SK-N-SH (cell line): Measurements from ENCODE around the gene RGMA. TPM values are rescaled to one million over a fixed set of nuclear protein-coding genes. Genes with fewer than 3 reads are reported as not detected.
A peak's percentile ranks its signal among the peaks of the same experiment; 100 is the strongest.

Source experiments
- CTCF ChIA-PET: fragments of 300-600, 350-600 bp; formaldehyde crosslinking; extraction: SDS; loops from one replicate; lab custom pipeline; 2021; lab: Yijun Ruan, JAX
- POLR2A ChIA-PET: fragments of 350-600 bp; sonication (Branson Sonifier 250); formaldehyde crosslinking; extraction: SDS; loops from one replicate; lab custom pipeline; 2020; ENCODE audit warnings: antibody characterized with exemption, inconsistent platforms; lab: Yijun Ruan, JAX
- DNase-seq: peaks from one replicate; pipeline ENCODE4 v3.0.0; 2012
- H2AFZ ChIP-seq: fragments of 200-600 bp; sonication (generic); 2 replicates; pipeline ENCODE4 v1.8.1; 2016; ENCODE audit warnings: antibody characterized with exemption, mild to moderate bottlenecking, low read depth
- H3F3A ChIP-seq: fragments of 200-600 bp; sonication (generic); replicated peaks from 2 replicates; pipeline ENCODE3; 2016; ENCODE audit warnings: antibody characterized with exemption, mild to moderate bottlenecking; ENCODE audit not compliant: insufficient read depth
- H3K27ac ChIP-seq, 2 experiments: fragments of 200-500 bp in 1 of 2; fragments of 200-600 bp in 1 of 2; sonication (Bioruptor generic) in 1 of 2; sonication (generic), shearing (Covaris generic) in 1 of 2; 2 replicates each; pipeline versions ENCODE4 v1.5.1 to v1.6.1; 2014 to 2016; ENCODE audit warnings: low read depth in 2 of 2, inconsistent platforms in 1 of 2, low read length in 1 of 2, mild to moderate bottlenecking in 1 of 2, mixed read lengths in 1 of 2
- H3K27me3 ChIP-seq: fragments of 200-600 bp; sonication (generic), shearing (Covaris generic); 2 replicates; pipeline ENCODE4 v1.6.1; 2016; ENCODE audit warnings: mixed run types; ENCODE audit not compliant: insufficient read depth
- H3K36me3 ChIP-seq, 2 experiments: fragments of 200-500 bp in 1 of 2; fragments of 200-600 bp in 1 of 2; sonication (Bioruptor generic) in 1 of 2; sonication (generic) in 1 of 2; replicated peaks in 1 of 2; 2 replicates each; pipeline versions ENCODE3 to v1.5.1; 2014 to 2016; ENCODE audit warnings: low read length in 1 of 2, mild to moderate bottlenecking in 1 of 2; ENCODE audit not compliant: insufficient read depth in 2 of 2, control insufficient read depth in 1 of 2
- H3K4me1 ChIP-seq, 2 experiments: fragments of 200-500 bp in 1 of 2; fragments of 200-600 bp in 1 of 2; sonication (Bioruptor generic) in 1 of 2; sonication (generic), shearing (Covaris generic) in 1 of 2; 2 replicates each; pipeline versions ENCODE4 v1.5.1 to v1.6.1; 2014 to 2016; ENCODE audit warnings: low read depth in 1 of 2, low read length in 1 of 2, mixed run types in 1 of 2; ENCODE audit not compliant: insufficient read depth in 2 of 2, control insufficient read depth in 1 of 2
- H3K4me2 ChIP-seq: fragments of 200-600 bp; sonication (generic), shearing (Covaris generic); 2 replicates; pipeline ENCODE4 v1.6.1; 2017; ENCODE audit warnings: mixed run types
- H3K4me3 ChIP-seq, 2 experiments: fragments of 200-500 bp in 1 of 2; fragments of 200-600 bp in 1 of 2; sonication (Bioruptor generic) in 1 of 2; sonication (generic), shearing (Covaris generic) in 1 of 2; 2 replicates each; pipeline versions ENCODE4 v1.5.1 to v1.8.1; 2014 to 2016; ENCODE audit warnings: low read depth in 2 of 2, inconsistent platforms in 1 of 2, low read length in 1 of 2, mild to moderate bottlenecking in 1 of 2, mixed read lengths in 1 of 2, moderate library complexity in 1 of 2
- H3K79me2 ChIP-seq: fragments of 200-600 bp; sonication (generic); 2 replicates; pipeline ENCODE4 v1.8.1; 2017; ENCODE audit warnings: mild to moderate bottlenecking; ENCODE audit not compliant: insufficient read depth
- H3K9ac ChIP-seq: fragments of 200-600 bp; sonication (generic); 2 replicates; pipeline ENCODE4 v1.6.1; 2017; ENCODE audit warnings: mixed run types
- H3K9me2 ChIP-seq: fragments of 200-600 bp; sonication (generic); 2 replicates; pipeline ENCODE4 v1.6.1; 2017; ENCODE audit warnings: mixed run types
- H3K9me3 ChIP-seq: fragments of 200-600 bp; sonication (generic); 2 replicates; pipeline ENCODE4 v1.6.1; 2017; ENCODE audit warnings: mixed run types, mild to moderate bottlenecking, moderate library complexity
- H4K20me1 ChIP-seq: fragments of 200-600 bp; sonication (generic); 2 replicates; pipeline ENCODE4 v1.6.1; 2017; ENCODE audit warnings: mild to moderate bottlenecking, mixed run types; ENCODE audit not compliant: insufficient read depth
- CHD2 ChIP-seq: fragments of 150-350 bp; IDR thresholded peaks from 2 replicates; pipeline ENCODE4 v1.6.1; 2018; ENCODE audit warnings: low read length; ENCODE audit not compliant: partially characterized antibody
- CTCF ChIP-seq: fragments of 200-600 bp; sonication (generic); IDR thresholded peaks from 2 replicates; pipeline ENCODE4 v1.6.1; 2017; ENCODE audit warnings: antibody characterized with exemption, mild to moderate bottlenecking, moderate library complexity
- EP300 ChIP-seq, 2 experiments: IDR thresholded peaks; 2 replicates each; pipeline versions ENCODE4 v1.4.0 to v1.6.1; 2012; ENCODE audit warnings: borderline replicate concordance in 1 of 2, low read depth in 1 of 2, low read length in 1 of 2
- EZH2phosphoT487 ChIP-seq: fragments of 200-600 bp; sonication (generic); IDR thresholded peaks from 2 replicates; pipeline ENCODE4 v1.6.1; 2017; ENCODE audit warnings: low read depth, mixed run types, mild to moderate bottlenecking, antibody characterized with exemption, moderate library complexity, borderline replicate concordance
- FOSL2 ChIP-seq: IDR thresholded peaks from 2 replicates; pipeline ENCODE4 v1.4.0; 2012; ENCODE audit warnings: low read depth, mild to moderate bottlenecking, moderate library complexity, borderline replicate concordance
- GABPA ChIP-seq: IDR thresholded peaks from 2 replicates; pipeline ENCODE4 v1.4.0; 2012; ENCODE audit warnings: low read depth, mild to moderate bottlenecking
- MAX ChIP-seq: IDR thresholded peaks from 2 replicates; pipeline ENCODE4 v1.4.0; 2012; ENCODE audit warnings: low read depth
- NFIC ChIP-seq: IDR thresholded peaks from 2 replicates; pipeline ENCODE4 v1.4.0; 2012; ENCODE audit warnings: borderline replicate concordance
- NRF1 ChIP-seq: IDR thresholded peaks from 2 replicates; pipeline ENCODE4 v1.6.1; 2012; ENCODE audit warnings: low read depth, mild to moderate bottlenecking, low read length
- RAD21 ChIP-seq: IDR thresholded peaks from 2 replicates; pipeline ENCODE4 v1.6.1; 2012; ENCODE audit warnings: mild to moderate bottlenecking, low read length
- SMC3 ChIP-seq: IDR thresholded peaks from 2 replicates; pipeline ENCODE4 v1.6.1; 2012; ENCODE audit warnings: low read depth, low read length, improper control_type of control experiment
- TEAD4 ChIP-seq: IDR thresholded peaks from 2 replicates; pipeline ENCODE4 v1.4.0; 2012; ENCODE audit warnings: mild to moderate bottlenecking, borderline replicate concordance; ENCODE audit not compliant: insufficient read depth
- USF1 ChIP-seq: IDR thresholded peaks from 2 replicates; pipeline ENCODE4 v1.4.0; 2012; ENCODE audit warnings: low read depth, borderline replicate concordance
- USF2 ChIP-seq: fragments of 150-350 bp; IDR thresholded peaks from 2 replicates; pipeline ENCODE4 v1.6.1; 2017; ENCODE audit warnings: antibody characterized with exemption, low read length, low read depth, borderline replicate concordance
- WGBS: methylation state at CpG from one replicate; pipeline ENCODE4 v1.1.6; 2017; ENCODE audit warnings: low lambda C conversion rate; 5-methylcytosine and 5-hydroxymethylcytosine counted together
- polyA plus RNA-seq, 3 experiments: library from polyadenylated mRNA; depleted of rRNA; stranded (reverse); fragments of >200 nt; gene quantifications; 2 replicates each; pipeline ENCODE4 v1.2.3, GENCODE V29; 2012

Gene RGMA
- polyA plus RNA-seq, 1 of the 3 experiments (the other 2 are of a cell fraction), result 1.5 TPM

GRCh38 chr15:93007994-93008393 lies 81.0 kb downstream of the RGMA start (continued):
- TF ChIP-seq USF2, result no peak

- Histone ChIP-seq H4K20me1 (peaks cover 7% of the 10 kb centered on the region; the same call in 1 of the 2 replicates), H3K4me3 (no peak overlapping the region), H2AFZ (no peak overlapping the region), H3F3A (peaks cover 30% of the 10 kb centered on the region), H3K27ac (no peak overlapping the region), H3K36me3 (peaks cover 93 to 95% of the 10 kb centered on the region in 2 experiments), H3K4me1 (no peaks in the 10 kb centered on the region), H3K79me2 (peaks cover 54% of the 10 kb centered on the region), H3K9ac (no peak overlapping the region), H3K27me3 (no peaks in the 10 kb centered on the region), H3K9me3 (no peaks in the 10 kb centered on the region), H3K9me2 (no peaks in the 10 kb centered on the region), H3K4me2 (no peak overlapping the region)
- DNase-seq, result no peak
- WGBS, result 84% methylated on average over 4 of the region's 4 CpGs
- ChIA-PET CTCF (interaction anchor here (0.6 kb wide), 1 partner anchor 1258 kb away, joined by 3 read pairs; no protein-coding TSS in a partner anchor), POLR2A (no interaction called here)
- no peak for TF ChIP-seq FOSL2
- TF ChIP-seq NRF1, result no peak
- no peak for TF ChIP-seq TEAD4
- no peak for TF ChIP-seq NFIC
- no peak for TF ChIP-seq RAD21
- no peak for TF ChIP-seq EZH2phosphoT487
- TF ChIP-seq SMC3, result no peak
- TF ChIP-seq GABPA, result no peak
- no peak for TF ChIP-seq EP300 (IDR thresholded peaks at IDR 0.05; ENCODE audit: borderline replicate concordance in 1 of 2, low read depth in 1 of 2, low read length in 1 of 2)
- TF ChIP-seq MAX, result no peak
- TF ChIP-seq CHD2, result no peak
These were observed 83.9 kb downstream of the RGMA start for GRCh38 chr15:93005133-93005532.

- no peaks in the 10 kb centered on the region for H3K9me2 ChIP-seq
- ChIA-PET POLR2A (interaction anchor here (0.9 kb wide), 1 partner anchor 16 kb away, joined by 3 read pairs; no protein-coding TSS in a partner anchor), CTCF (interaction anchor here (0.6 to 1.5 kb wide), 3 partner anchors 16 to 26 kb away, joined by 3 read pairs; no protein-coding TSS in a partner anchor)
- 95% methylated on average over 2 of the region's 2 CpGs for WGBS
- H3K4me1 ChIP-seq, result no peaks in the 10 kb centered on the region
- DNase-seq, result no peak
- peaks cover 91 to 92% of the 10 kb centered on the region in 2 experiments for H3K36me3 ChIP-seq
- H3K9me3 ChIP-seq, result no peaks in the 10 kb centered on the region
- no peak overlapping the region for H3K4me3 ChIP-seq
- no peaks in the 10 kb centered on the region for H3K27me3 ChIP-seq
- H3K4me2 ChIP-seq, result no peak overlapping the region
- peaks cover 58% of the 10 kb centered on the region for H3K79me2 ChIP-seq
- H4K20me1 ChIP-seq, result peaks cover 5% of the 10 kb centered on the region; the same call in 1 of the 2 replicates
- peaks cover 26% of the 10 kb centered on the region for H3F3A ChIP-seq
- H2AFZ ChIP-seq, result no peak overlapping the region
- TF ChIP-seq CTCF, result peak; percentile 39; the same call in 1 of the 2 replicates
- no peak for TF ChIP-seq USF1
- no peak overlapping the region for H3K27ac ChIP-seq
- H3K9ac ChIP-seq, result no peak overlapping the region
These were observed 87.1 kb downstream of the RGMA start for GRCh38 chr15:93001881-93002280.
